ENCODE results near the gene COL5A1.

The COL5A1 gene

GRCh38 chr9:134808447-134808792 is 166.8 kb downstream of the COL5A1 start:
- no peak overlapping the region for H3K4me3 ChIP-seq (ENCODE audit: low read depth, low read length)
- no peak for DNase-seq (ENCODE audit: low read depth)

GRCh38 chr9:134809292-134809691 is 167.7 kb downstream of the COL5A1 start:
- H3K4me3 ChIP-seq (ENCODE audit: low read depth, low read length), result no peak overlapping the region
- TF ChIP-seq, protein P1, sequence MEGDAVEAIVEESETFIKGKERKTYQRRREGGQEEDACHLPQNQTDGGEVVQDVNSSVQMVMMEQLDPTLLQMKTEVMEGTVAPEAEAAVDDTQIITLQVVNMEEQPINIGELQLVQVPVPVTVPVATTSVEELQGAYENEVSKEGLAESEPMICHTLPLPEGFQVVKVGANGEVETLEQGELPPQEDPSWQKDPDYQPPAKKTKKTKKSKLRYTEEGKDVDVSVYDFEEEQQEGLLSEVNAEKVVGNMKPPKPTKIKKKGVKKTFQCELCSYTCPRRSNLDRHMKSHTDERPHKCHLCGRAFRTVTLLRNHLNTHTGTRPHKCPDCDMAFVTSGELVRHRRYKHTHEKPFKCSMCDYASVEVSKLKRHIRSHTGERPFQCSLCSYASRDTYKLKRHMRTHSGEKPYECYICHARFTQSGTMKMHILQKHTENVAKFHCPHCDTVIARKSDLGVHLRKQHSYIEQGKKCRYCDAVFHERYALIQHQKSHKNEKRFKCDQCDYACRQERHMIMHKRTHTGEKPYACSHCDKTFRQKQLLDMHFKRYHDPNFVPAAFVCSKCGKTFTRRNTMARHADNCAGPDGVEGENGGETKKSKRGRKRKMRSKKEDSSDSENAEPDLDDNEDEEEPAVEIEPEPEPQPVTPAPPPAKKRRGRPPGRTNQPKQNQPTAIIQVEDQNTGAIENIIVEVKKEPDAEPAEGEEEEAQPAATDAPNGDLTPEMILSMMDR (IDR thresholded peaks at IDR 0.05; ENCODE audit: insufficient read depth, low read depth, low read length, missing control alignments), result no peak
- no peak for DNase-seq (ENCODE audit: low read depth)

More at GRCh38 chr9:134808447-134808792, 166.8 kb downstream of the COL5A1 start:
- TF ChIP-seq, protein P1 (IDR thresholded peaks at IDR 0.05; ENCODE audit: insufficient read depth, low read depth, low read length, missing control alignments), result no peak

DNA sequence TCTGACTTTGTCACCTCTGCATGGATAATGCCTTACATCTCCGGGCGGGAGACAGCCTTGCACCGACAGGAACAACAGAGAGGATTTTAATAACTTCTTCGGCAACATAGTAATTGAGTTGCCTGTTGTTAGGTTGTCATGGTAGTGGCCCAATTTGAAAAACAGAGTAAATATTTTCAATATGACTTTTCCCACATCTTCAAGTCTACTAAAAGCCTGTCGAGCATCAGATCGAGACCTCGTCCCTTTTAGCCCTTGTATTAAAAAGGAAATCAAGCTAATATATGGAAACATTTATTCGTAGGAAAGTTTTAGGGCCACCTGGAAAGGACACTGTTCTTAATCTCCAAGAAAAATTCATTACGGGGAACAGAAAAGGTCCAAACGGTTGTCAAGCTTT is 168.2 kb downstream of the COL5A1 start:
- no peak for DNase-seq (ENCODE audit: low read depth)
- H3K4me3 ChIP-seq (ENCODE audit: low read depth, low read length), result no peak overlapping the region
- TF ChIP-seq, protein P1 (IDR thresholded peaks at IDR 0.05; ENCODE audit: insufficient read depth, low read depth, low read length, missing control alignments), result no peak

DNA sequence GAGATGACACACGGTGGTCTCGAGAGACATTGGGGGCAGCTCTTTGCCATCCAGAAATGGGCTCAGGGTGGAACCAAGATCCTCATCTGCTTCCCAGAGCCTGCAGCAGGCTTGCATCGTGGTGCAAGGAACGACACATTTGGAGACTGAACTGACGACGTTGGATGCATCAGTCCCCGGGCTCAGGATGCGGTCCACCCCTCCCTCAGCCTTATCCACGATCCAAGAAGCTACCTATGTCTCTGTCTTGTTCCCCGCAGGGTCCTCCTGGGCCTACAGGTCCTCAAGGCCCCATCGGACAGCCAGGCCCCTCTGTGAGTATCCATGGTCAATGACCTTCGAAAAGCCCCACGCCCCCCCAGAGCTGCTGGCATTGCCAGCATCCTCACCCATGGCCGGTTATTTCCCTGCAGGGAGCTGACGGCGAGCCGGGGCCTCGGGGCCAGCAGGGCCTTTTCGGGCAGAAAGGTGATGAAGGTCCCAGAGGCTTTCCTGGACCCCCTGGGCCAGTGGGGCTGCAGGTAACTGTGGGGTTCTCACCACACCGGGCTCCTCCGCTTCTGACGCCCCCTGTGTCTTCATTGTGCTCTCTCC is 169.6 kb downstream of the COL5A1 start:
- no peak for DNase-seq (ENCODE audit: low read depth)
- no peak overlapping the region for H3K4me3 ChIP-seq (ENCODE audit: low read depth, low read length)
- TF ChIP-seq, protein P1 (IDR thresholded peaks at IDR 0.05; ENCODE audit: insufficient read depth, low read depth, low read length, missing control alignments), result no peak

GRCh38 chr9:134811673-134812342 is 170.2 kb downstream of the COL5A1 start:
- TF ChIP-seq, protein P1 (IDR thresholded peaks at IDR 0.05; ENCODE audit: insufficient read depth, low read depth, low read length, missing control alignments), result no peak
- H3K4me3 ChIP-seq (ENCODE audit: low read depth, low read length), result no peak overlapping the region
- no peak for DNase-seq (ENCODE audit: low read depth)

- no peak for DNase-seq (ENCODE audit: low read depth)
- TF ChIP-seq, protein P1 (IDR thresholded peaks at IDR 0.05; ENCODE audit: insufficient read depth, low read depth, low read length, missing control alignments), result no peak
- H3K4me3 ChIP-seq (ENCODE audit: low read depth, low read length), result no peak overlapping the region
Measured at GRCh38 chr9:134812343-134812673, 170.7 kb downstream of the COL5A1 start.

DNA sequence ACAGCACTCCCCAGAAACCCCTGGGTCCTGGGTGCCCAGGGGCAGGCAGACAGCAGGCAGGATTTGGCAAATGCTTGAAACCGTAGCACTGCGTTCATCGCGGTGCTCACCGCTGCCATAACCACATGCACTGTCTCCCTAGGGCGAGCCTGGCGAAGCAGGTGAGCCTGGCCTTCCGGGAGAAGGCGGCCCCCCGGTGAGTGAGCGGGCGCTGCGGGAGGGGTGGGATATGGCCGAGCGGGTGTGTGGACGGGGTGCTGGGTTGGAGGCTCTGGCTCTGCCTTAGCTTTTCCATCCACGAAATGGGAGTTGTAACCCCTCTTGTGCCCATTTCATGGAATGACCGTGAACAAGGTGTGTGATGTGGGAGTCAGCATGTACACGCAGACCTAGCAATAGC is 172.2 kb downstream of the COL5A1 start:
- H3K4me3 ChIP-seq (ENCODE audit: low read depth, low read length), result no peak overlapping the region
- TF ChIP-seq, protein P1 (IDR thresholded peaks at IDR 0.05; ENCODE audit: insufficient read depth, low read depth, low read length, missing control alignments), result no peak
- DNase-seq (ENCODE audit: low read depth), result no peak

Data from GM12865 (cell line).